ENCODE measurements around the gene SRMS. TPM values are rescaled to one million over a fixed set of nuclear protein-coding genes. Genes with fewer than 3 reads are reported as not detected.

Gene SRMS
- polyA plus RNA-seq, 1 donor from 2014 or later: not detected

DNA sequence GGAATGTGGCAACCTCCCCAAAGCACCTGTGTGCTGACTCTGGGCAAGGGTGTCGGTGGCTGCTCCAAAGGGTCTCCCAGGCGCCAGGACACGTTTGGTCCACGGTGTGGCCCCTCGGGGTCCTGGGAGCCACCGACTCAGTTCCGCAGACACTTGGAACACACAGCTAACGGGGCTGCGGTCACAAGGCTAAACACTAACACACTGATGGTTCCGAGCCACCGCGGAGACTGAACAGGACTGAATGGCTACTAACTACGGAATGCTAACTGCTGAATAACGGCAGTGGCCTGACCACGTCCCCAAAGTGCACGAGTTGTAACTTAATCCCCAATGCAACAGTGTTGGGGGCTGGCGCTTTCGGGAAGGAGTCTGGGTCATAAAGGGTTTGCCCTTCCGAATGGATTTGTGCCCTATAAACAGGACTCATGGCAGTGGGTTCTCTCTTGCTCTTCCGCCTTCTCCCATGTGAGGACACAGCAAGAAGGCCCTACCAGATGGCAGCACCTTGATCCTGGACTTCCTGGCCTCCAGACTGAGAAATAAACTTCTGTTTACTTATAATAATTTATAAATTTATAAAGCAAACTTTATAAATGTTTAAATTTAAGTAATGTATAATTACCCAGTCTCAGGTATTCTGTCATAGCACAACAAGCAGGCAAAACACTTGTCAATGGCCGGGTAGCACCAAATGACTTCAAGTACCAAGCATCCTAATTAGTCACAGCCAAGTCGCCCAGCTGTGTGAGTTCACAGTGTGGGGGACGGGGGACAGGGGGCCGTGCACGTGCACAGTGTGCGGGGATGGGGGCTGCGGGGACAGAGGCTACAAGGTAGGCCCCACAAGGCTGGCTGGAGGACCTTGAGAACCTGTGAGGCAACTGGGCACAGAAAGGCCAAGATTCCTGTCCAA is 46.4 kb downstream of the SRMS start:
- Histone ChIP-seq H3K4me2 (ENCODE audit: low read length) (no peak overlapping the region), H3K27ac (ENCODE audit: low read length) (peak overlapping the region; percentile 88), H3K9ac (ENCODE audit: low read length) (peak overlapping the region; percentile 79), H3K27me3 (ENCODE audit: insufficient read depth, low read depth, low read length) (no peaks in the 10 kb centered on the region), H3F3A (ENCODE audit: insufficient read depth, low read length, poor library complexity, severe bottlenecking) (no peaks in the 10 kb centered on the region), H3K36me3 (ENCODE audit: insufficient read depth, low read length) (no peaks in the 10 kb centered on the region), H3K9me3 (ENCODE audit: low read length) (peaks cover 6% of the 10 kb centered on the region), H3K79me2 (replicated peaks; ENCODE audit: insufficient read depth, low read length) (peaks cover 3% of the 10 kb centered on the region), H3K9me2 (ENCODE audit: insufficient read depth, low read length) (no peaks in the 10 kb centered on the region), H4K20me1 (ENCODE audit: insufficient read depth) (no peaks in the 10 kb centered on the region), H3K4me3 (ENCODE audit: low read length) (peak overlapping the region; percentile 55), H2AFZ (ENCODE audit: low read depth, low read length) (no peak overlapping the region)
- TF ChIP-seq, protein P1, sequence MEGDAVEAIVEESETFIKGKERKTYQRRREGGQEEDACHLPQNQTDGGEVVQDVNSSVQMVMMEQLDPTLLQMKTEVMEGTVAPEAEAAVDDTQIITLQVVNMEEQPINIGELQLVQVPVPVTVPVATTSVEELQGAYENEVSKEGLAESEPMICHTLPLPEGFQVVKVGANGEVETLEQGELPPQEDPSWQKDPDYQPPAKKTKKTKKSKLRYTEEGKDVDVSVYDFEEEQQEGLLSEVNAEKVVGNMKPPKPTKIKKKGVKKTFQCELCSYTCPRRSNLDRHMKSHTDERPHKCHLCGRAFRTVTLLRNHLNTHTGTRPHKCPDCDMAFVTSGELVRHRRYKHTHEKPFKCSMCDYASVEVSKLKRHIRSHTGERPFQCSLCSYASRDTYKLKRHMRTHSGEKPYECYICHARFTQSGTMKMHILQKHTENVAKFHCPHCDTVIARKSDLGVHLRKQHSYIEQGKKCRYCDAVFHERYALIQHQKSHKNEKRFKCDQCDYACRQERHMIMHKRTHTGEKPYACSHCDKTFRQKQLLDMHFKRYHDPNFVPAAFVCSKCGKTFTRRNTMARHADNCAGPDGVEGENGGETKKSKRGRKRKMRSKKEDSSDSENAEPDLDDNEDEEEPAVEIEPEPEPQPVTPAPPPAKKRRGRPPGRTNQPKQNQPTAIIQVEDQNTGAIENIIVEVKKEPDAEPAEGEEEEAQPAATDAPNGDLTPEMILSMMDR (IDR thresholded peaks at IDR 0.05; ENCODE audit: poor library complexity, severe bottlenecking): no peak
- no peak for TF ChIP-seq EZH2 (IDR thresholded peaks at IDR 0.05; ENCODE audit: borderline replicate concordance, insufficient read depth, low read length, poor library complexity, severe bottlenecking)
- TF ChIP-seq POLR2AphosphoS5 (IDR thresholded peaks at IDR 0.05): no peak
- TF ChIP-seq TAF1 (IDR thresholded peaks at IDR 0.05; ENCODE audit: low read depth): no peak
- TF ChIP-seq, protein P2, sequence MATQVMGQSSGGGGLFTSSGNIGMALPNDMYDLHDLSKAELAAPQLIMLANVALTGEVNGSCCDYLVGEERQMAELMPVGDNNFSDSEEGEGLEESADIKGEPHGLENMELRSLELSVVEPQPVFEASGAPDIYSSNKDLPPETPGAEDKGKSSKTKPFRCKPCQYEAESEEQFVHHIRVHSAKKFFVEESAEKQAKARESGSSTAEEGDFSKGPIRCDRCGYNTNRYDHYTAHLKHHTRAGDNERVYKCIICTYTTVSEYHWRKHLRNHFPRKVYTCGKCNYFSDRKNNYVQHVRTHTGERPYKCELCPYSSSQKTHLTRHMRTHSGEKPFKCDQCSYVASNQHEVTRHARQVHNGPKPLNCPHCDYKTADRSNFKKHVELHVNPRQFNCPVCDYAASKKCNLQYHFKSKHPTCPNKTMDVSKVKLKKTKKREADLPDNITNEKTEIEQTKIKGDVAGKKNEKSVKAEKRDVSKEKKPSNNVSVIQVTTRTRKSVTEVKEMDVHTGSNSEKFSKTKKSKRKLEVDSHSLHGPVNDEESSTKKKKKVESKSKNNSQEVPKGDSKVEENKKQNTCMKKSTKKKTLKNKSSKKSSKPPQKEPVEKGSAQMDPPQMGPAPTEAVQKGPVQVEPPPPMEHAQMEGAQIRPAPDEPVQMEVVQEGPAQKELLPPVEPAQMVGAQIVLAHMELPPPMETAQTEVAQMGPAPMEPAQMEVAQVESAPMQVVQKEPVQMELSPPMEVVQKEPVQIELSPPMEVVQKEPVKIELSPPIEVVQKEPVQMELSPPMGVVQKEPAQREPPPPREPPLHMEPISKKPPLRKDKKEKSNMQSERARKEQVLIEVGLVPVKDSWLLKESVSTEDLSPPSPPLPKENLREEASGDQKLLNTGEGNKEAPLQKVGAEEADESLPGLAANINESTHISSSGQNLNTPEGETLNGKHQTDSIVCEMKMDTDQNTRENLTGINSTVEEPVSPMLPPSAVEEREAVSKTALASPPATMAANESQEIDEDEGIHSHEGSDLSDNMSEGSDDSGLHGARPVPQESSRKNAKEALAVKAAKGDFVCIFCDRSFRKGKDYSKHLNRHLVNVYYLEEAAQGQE (IDR thresholded peaks at IDR 0.05; ENCODE audit: borderline replicate concordance): no peak
- no peak for TF ChIP-seq SMC3 (conservative IDR thresholded peaks at IDR 0.05; ENCODE audit: poor library complexity)
- no peak for TF ChIP-seq MXI1 (conservative IDR thresholded peaks at IDR 0.05; ENCODE audit: poor library complexity, severe bottlenecking)
- no peak for TF ChIP-seq EP300 (conservative IDR thresholded peaks at IDR 0.05; ENCODE audit: poor library complexity, severe bottlenecking)
- no peak for TF ChIP-seq RAD21 (conservative IDR thresholded peaks at IDR 0.05)

DNA sequence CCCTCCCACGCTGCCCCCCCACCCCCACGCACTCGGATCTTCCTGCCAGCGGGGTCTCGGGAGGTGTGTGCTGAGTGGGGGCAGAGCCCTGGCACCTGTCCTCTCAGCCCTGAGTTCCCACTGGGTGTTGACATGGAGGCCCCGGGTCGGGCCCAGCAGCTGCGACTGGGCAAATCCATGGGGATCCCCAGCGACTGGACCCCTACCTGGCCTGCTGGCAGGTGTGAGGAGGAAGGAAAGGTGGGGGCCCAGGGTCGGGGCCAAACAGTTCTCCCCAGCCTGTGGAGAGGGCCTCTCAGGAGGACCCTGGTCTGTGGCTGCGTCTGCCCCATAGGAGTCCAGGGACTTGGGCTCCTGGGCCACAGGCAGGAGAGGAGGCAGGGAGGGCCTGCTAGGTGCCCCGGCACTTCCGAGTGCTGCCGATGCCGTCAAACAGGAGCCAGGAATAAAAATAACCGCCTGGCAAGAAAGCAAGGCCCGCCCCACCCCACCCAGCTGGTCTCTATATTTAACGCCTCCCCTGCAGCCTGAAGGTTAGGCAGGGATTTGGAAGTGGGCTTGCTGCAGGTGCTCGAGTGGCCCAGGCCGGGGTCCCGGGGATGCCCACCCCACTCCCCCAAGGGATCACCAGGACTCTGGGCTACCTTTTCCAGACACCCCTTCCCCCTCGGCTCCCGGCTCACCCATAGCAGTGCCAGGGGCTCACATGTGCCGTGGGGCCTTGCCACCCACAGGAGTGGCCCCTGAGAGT is 47.2 kb downstream of the SRMS start:
- Histone ChIP-seq H3K9me3 (ENCODE audit: low read length) (peaks cover under 1% of the 10 kb centered on the region), H3K36me3 (ENCODE audit: insufficient read depth, low read length) (no peaks in the 10 kb centered on the region), H3F3A (ENCODE audit: insufficient read depth, low read length, poor library complexity, severe bottlenecking) (no peaks in the 10 kb centered on the region), H3K9ac (ENCODE audit: low read length) (no peak overlapping the region), H3K79me2 (replicated peaks; ENCODE audit: insufficient read depth, low read length) (peaks cover 3% of the 10 kb centered on the region), H3K27ac (ENCODE audit: low read length) (no peak overlapping the region), H2AFZ (ENCODE audit: low read depth, low read length) (no peak overlapping the region), H3K9me2 (ENCODE audit: insufficient read depth, low read length) (no peaks in the 10 kb centered on the region), H4K20me1 (ENCODE audit: insufficient read depth) (no peaks in the 10 kb centered on the region), H3K4me3 (ENCODE audit: low read length) (no peak overlapping the region), H3K4me2 (ENCODE audit: low read length) (no peak overlapping the region), H3K27me3 (ENCODE audit: insufficient read depth, low read depth, low read length) (no peaks in the 10 kb centered on the region)
- TF ChIP-seq RAD21 (conservative IDR thresholded peaks at IDR 0.05): no peak
- peak; percentile 1 for TF ChIP-seq TAF1 (IDR thresholded peaks at IDR 0.05; ENCODE audit: low read depth)

Measured in neural cell (in vitro differentiated cells).